Neutrophil (primary cell): ENCODE results near the gene LAMA5.

Source experiments
- H3K27ac ChIP-seq: fragments of 200-600 bp; sonication (generic); 2 replicates; pipeline ENCODE4 v1.5.1; 2016; ENCODE audit warnings: mild to moderate bottlenecking, moderate library complexity
- H3K27me3 ChIP-seq: fragments of 200-600 bp; sonication (generic); 2 replicates; pipeline ENCODE4 v1.6.0; 2016; ENCODE audit warnings: mild to moderate bottlenecking
- H3K36me3 ChIP-seq: fragments of 200-600 bp; sonication (generic); 2 replicates; pipeline ENCODE4 v1.5.1; 2017
- H3K4me1 ChIP-seq, 2 experiments: fragments of 200-600 bp in 1 of 2; sonication (generic) in 1 of 2; 1 replicate in 1 of 2; 2 replicates in 1 of 2; pipeline versions ENCODE4 v1.5.1 to v1.6.1; 2013 to 2016; ENCODE audit warnings: low read depth in 1 of 2, low read length in 1 of 2, mild to moderate bottlenecking in 1 of 2, moderate library complexity in 1 of 2; ENCODE audit not compliant: control insufficient read depth in 1 of 2, insufficient read depth in 1 of 2
- H3K4me3 ChIP-seq, 2 experiments: fragments of 200-600 bp in 1 of 2; sonication (generic) in 1 of 2; 1 replicate in 1 of 2; 2 replicates in 1 of 2; pipeline ENCODE4 v1.5.1; 2013 to 2016; ENCODE audit warnings: low read depth in 1 of 2, low read length in 1 of 2, mild to moderate bottlenecking in 1 of 2, moderate library complexity in 1 of 2
- H3K9me3 ChIP-seq: fragments of 200-600 bp; sonication (generic); 2 replicates; pipeline ENCODE4 v1.5.1; 2016
- CTCF ChIP-seq: fragments of 200-600 bp; sonication (generic); IDR thresholded peaks from 2 replicates; pipeline ENCODE4 v1.5.1; 2016; ENCODE audit warnings: antibody characterized with exemption

LAMA5 gene

GRCh38 chr20:62285151-62285550 lies 82.0 kb downstream of the LAMA5 start:
- no peak for TF ChIP-seq CTCF
- Histone ChIP-seq H3K9me3 (no peaks in the 10 kb centered on the region), H3K27ac (peak overlapping the region; percentile 8), H3K36me3 (peaks cover 100% of the 10 kb centered on the region), H3K4me3 (no peak overlapping the region), H3K27me3 (no peaks in the 10 kb centered on the region), H3K4me1 (no peaks in the 10 kb centered on the region)

- no peak for TF ChIP-seq CTCF
- H3K36me3 ChIP-seq = peaks cover 100% of the 10 kb centered on the region
- no peak overlapping the region for H3K4me3 ChIP-seq
- no peaks in the 10 kb centered on the region for H3K4me1 ChIP-seq
- H3K9me3 ChIP-seq = no peaks in the 10 kb centered on the region
- no peaks in the 10 kb centered on the region for H3K27me3 ChIP-seq
- H3K27ac ChIP-seq = no peak overlapping the region
Measured at GRCh38 chr20:62284448-62284847, 82.7 kb downstream of the LAMA5 start.

GRCh38 chr20:62282877-62283503 lies 84.1 kb downstream of the LAMA5 start:
- no peak for TF ChIP-seq CTCF
- H3K4me1 ChIP-seq = no peaks in the 10 kb centered on the region
- no peaks in the 10 kb centered on the region for H3K27me3 ChIP-seq
- peaks cover 100% of the 10 kb centered on the region for H3K36me3 ChIP-seq
- H3K9me3 ChIP-seq = no peaks in the 10 kb centered on the region
- no peak overlapping the region for H3K27ac ChIP-seq
- no peak overlapping the region for H3K4me3 ChIP-seq

GRCh38 chr20:62282103-62282502 lies 85.0 kb downstream of the LAMA5 start:
- no peaks in the 10 kb centered on the region for H3K27me3 ChIP-seq
- no peak overlapping the region for H3K27ac ChIP-seq
- H3K4me3 ChIP-seq = no peak overlapping the region
- peaks cover 100% of the 10 kb centered on the region for H3K36me3 ChIP-seq
- no peaks in the 10 kb centered on the region for H3K4me1 ChIP-seq
- TF ChIP-seq CTCF = no peak
- no peaks in the 10 kb centered on the region for H3K9me3 ChIP-seq

GRCh38 chr20:62281161-62281933 lies 85.8 kb downstream of the LAMA5 start:
- Histone ChIP-seq H3K36me3 (peaks cover 99% of the 10 kb centered on the region), H3K27ac (no peak overlapping the region), H3K9me3 (no peaks in the 10 kb centered on the region), H3K4me3 (no peak overlapping the region), H3K4me1 (no peaks in the 10 kb centered on the region), H3K27me3 (no peaks in the 10 kb centered on the region)
- no peak for TF ChIP-seq CTCF
